K562 (cell line): Measurements from ENCODE around the gene NRM. TPM values are rescaled to one million over a fixed set of nuclear protein-coding genes. Genes with fewer than 3 reads are reported as not detected.

ENCODE experiments used
- ARID2 ChIP-seq: fragments of 450-650 bp; IDR thresholded peaks from 2 replicates; pipeline ENCODE4 v1.6.1; 2017; ENCODE audit warnings: antibody characterized with exemption, mild to moderate bottlenecking
- BACH1 ChIP-seq: fragments of 200-800 bp; sonication (Bioruptor generic); IDR thresholded peaks from 2 replicates; pipeline ENCODE4 v1.6.1; 2016; ENCODE audit warnings: missing genetic modification characterization, missing compliant biosample characterization
- CBFB ChIP-seq: sonication (generic); formaldehyde crosslinking; IDR thresholded peaks from 2 replicates; pipeline ENCODE4 v1.4.0; 2020; ENCODE audit warnings: mild to moderate bottlenecking, missing genetic modification reagents
- ETV1 ChIP-seq: fragments of 450-650 bp; conservative IDR thresholded peaks from 2 replicates; pipeline ENCODE4 v1.6.1; 2016; ENCODE audit warnings: missing genetic modification characterization, control low read depth, low read depth, missing compliant biosample characterization
- HNRNPK ChIP-seq: fragments of 200-400 bp; formaldehyde crosslinking; IDR thresholded peaks from one replicate; pipeline ENCODE4 v1.6.1; 2018; ENCODE audit warnings: mild to moderate bottlenecking, low read depth, low read length; ENCODE audit not compliant: poor library complexity, severe bottlenecking
- KDM4B ChIP-seq, 2 experiments: fragments of 450-650 bp in 1 of 2; sonication (generic) in 1 of 2; IDR thresholded peaks; 2 replicates each; pipeline ENCODE4 v1.6.1; 2016 to 2017; ENCODE audit warnings: borderline replicate concordance in 2 of 2, antibody characterized with exemption in 1 of 2, low read depth in 1 of 2, mild to moderate bottlenecking in 1 of 2
- KDM5B ChIP-seq: fragments of 200-600 bp; sonication (generic); IDR thresholded peaks from 2 replicates; pipeline ENCODE4 v1.6.1; 2012; ENCODE audit warnings: low read depth, mild to moderate bottlenecking, moderate library complexity, low read length, control low read depth, inconsistent platforms; ENCODE audit not compliant: insufficient replicate concordance
- KLF6 ChIP-seq: fragments of 250-450 bp; sonication (Bioruptor Pico); IDR thresholded peaks from 2 replicates; pipeline ENCODE4 v1.4.0; 2020; ENCODE audit warnings: mild to moderate bottlenecking, moderate library complexity, borderline replicate concordance
- MAZ ChIP-seq, 2 experiments: fragments of 450-650 bp in 1 of 2; sonication (generic) in 1 of 2; formaldehyde crosslinking; IDR thresholded peaks in 1 of 2; conservative IDR thresholded peaks in 1 of 2; 2 replicates each; pipeline versions ENCODE4 v1.4.0 to v1.5.0; 2020; ENCODE audit warnings: mild to moderate bottlenecking in 1 of 2, missing genetic modification reagents in 1 of 2
- POLR2AphosphoS5 ChIP-seq: IDR thresholded peaks from 2 replicates; pipeline ENCODE4 v1.6.1; 2011; ENCODE audit warnings: mild to moderate bottlenecking, low read depth, low read length, moderate library complexity; ENCODE audit not compliant: control insufficient read depth, insufficient read depth
- REST ChIP-seq, 2 experiments: fragments of 450-650 bp; formaldehyde crosslinking in 1 of 2; IDR thresholded peaks; 2 replicates each; pipeline versions ENCODE4 v1.4.0 to v1.6.1; 2014 to 2020; ENCODE audit warnings: mild to moderate bottlenecking in 2 of 2, borderline replicate concordance in 1 of 2, low read depth in 1 of 2
- RNF2 ChIP-seq: sonication (generic); IDR thresholded peaks from 2 replicates; pipeline ENCODE4 v1.6.1; 2016
- SMAD1 ChIP-seq: fragments of 150-350 bp; IDR thresholded peaks from 2 replicates; pipeline ENCODE4 v1.6.1; 2014; ENCODE audit warnings: low read length, low read depth; ENCODE audit not compliant: partially characterized antibody
- TARDBP ChIP-seq: fragments of 450-650 bp; IDR thresholded peaks from 2 replicates; pipeline ENCODE4 v1.6.1; 2016
- TOE1 ChIP-seq, 2 experiments: fragments of 450-650 bp in 1 of 2; sonication (generic) in 1 of 2; formaldehyde crosslinking in 1 of 2; IDR thresholded peaks; 2 replicates each; pipeline versions ENCODE4 v1.7.1 to v1.8.0; 2016 to 2022; ENCODE audit warnings: borderline replicate concordance in 2 of 2, mild to moderate bottlenecking in 2 of 2, antibody characterized with exemption in 1 of 2, inconsistent platforms in 1 of 2, low read depth in 1 of 2, missing genetic modification reagents in 1 of 2, moderate library complexity in 1 of 2
- ZBED1 ChIP-seq: IDR thresholded peaks from 2 replicates; pipeline ENCODE4 v1.6.1; 2014
- ZKSCAN8 ChIP-seq: fragments of 200-800 bp; sonication (Bioruptor generic); IDR thresholded peaks from 2 replicates; pipeline ENCODE4 v1.6.1; 2016; ENCODE audit warnings: missing genetic modification characterization, missing compliant biosample characterization
- ZNF444 ChIP-seq: fragments of 250-450 bp; sonication (Bioruptor Pico); IDR thresholded peaks from 2 replicates; pipeline ENCODE4 v1.4.0; 2020; ENCODE audit warnings: mild to moderate bottlenecking, moderate library complexity
- ZNF583 ChIP-seq: fragments of 250-450 bp; sonication (Bioruptor Pico); IDR thresholded peaks from 2 replicates; pipeline ENCODE4 v1.4.0; 2020
- ZZZ3 ChIP-seq: fragments of 450-650 bp; IDR thresholded peaks from 2 replicates; pipeline ENCODE4 v1.6.1; 2016; ENCODE audit warnings: antibody characterized with exemption, mild to moderate bottlenecking, moderate library complexity
- polyA plus RNA-seq, 8 experiments: library from polyadenylated mRNA; depleted of rRNA in 4 of 8; stranded (reverse) in 5 of 8; unstranded in 3 of 8; fragments of >200 nt; fragmentation: Nextera tagmentation in 2 of 8; fragmentation: Illumina TruSeq in 1 of 8; extraction: Ambion mirVana in 2 of 8; extraction: Trizol in 1 of 8; gene quantifications; 2 replicates each; pipeline versions ENCODE4 v1.2.1 to v1.2.3, GENCODE V29; 2011 to 2014; ENCODE audit warnings: inconsistent platforms in 1 of 8, missing spikeins in 1 of 8
- total RNA-seq, 7 experiments: library from RNA; depleted of rRNA in 6 of 7; stranded (reverse); fragments of >200 nt in 6 of 7; fragmentation: Illumina TruSeq in 2 of 7; extraction: Trizol in 2 of 7; gene quantifications; 2 replicates each; pipeline versions ENCODE4 v1.2.1 to v1.2.3, GENCODE V29; 2011 to 2021; ENCODE audit warnings: low replicate concordance in 1 of 7

Gene NRM
- total and polyA plus RNA-seq, 9 of the 15 experiments (the other 6 are each of a cell fraction or from before 2014, with no cell fraction given), result 9.7 to 58.2 (median 18.1) TPM

GRCh38 chr6:30717129-30717844 lies 26.5 kb upstream of the NRM start, which contains the start of gene MDC1 (continued):
- TF ChIP-seq REST (IDR thresholded peaks at IDR 0.05; ENCODE audit: borderline replicate concordance) (no peak), REST (CRISPR knock-in tag; IDR thresholded peaks at IDR 0.05; ENCODE audit: low read depth) (peak; percentile 25; the same call in 1 of the 2 replicates), ARID2 (no peak), HNRNPK (no peak), ZZZ3 (peak; percentile 95), ZNF444 (CRISPR knock-in tag) (0 out of 2 replicates have a peak, but pooled peaks have one; percentile 22), TARDBP (peak; percentile 87), KDM4B (IDR thresholded peaks at IDR 0.05; ENCODE audit: borderline replicate concordance in 2 of 2, low read depth in 1 of 2) (peak in 1 of 2 experiments; percentile 69; a peak in 2 of 4 replicates), RNF2 (peak; percentile 92; the same call in 1 of the 2 replicates), ZKSCAN8 (no peak), TOE1 (IDR thresholded peaks at IDR 0.05; ENCODE audit: borderline replicate concordance) (peak; percentile 33; the same call in 1 of the 2 replicates), TOE1 (CRISPR knock-in tag; IDR thresholded peaks at IDR 0.05; ENCODE audit: borderline replicate concordance, low read depth) (peak; percentile 81), SMAD1 (peak; percentile 80), ZBED1 (peak; percentile 75; the same call in 1 of the 2 replicates), BACH1 (tag) (peak; percentile 95), KLF6 (CRISPR knock-in tag) (peak; percentile 96), MAZ (CRISPR knock-in tag; conservative IDR thresholded peaks at IDR 0.05 in 1 of 2, IDR thresholded peaks at IDR 0.05 in 1 of 2) (peak; percentile 31 to 85), POLR2AphosphoS5 (peak; percentile 86), CBFB (CRISPR knock-in tag) (peak; percentile 97), KDM5B (peak; percentile 96), ZNF583 (CRISPR knock-in tag) (no peak), ETV1 (tag) (peak; percentile 83)
